HEK293 (cell line): ENCODE results near the gene GNAT1.

Experiments
- CTCF ChIA-PET: fragments of 350-600 bp; formaldehyde crosslinking; extraction: SDS; loops from one replicate; lab custom pipeline; 2021; ENCODE audit warnings: antibody characterized with exemption; lab: Yijun Ruan, JAX
- POLR2A ChIA-PET: fragments of 300-600 bp; formaldehyde crosslinking; extraction: SDS; loops from one replicate; lab custom pipeline; 2020; ENCODE audit warnings: antibody characterized with exemption, inconsistent platforms; lab: Yijun Ruan, JAX
- H3K27ac ChIP-seq: fragments of 200-500 bp; sonication (Bioruptor generic); 2 replicates; pipeline ENCODE4 v1.5.1; 2014; ENCODE audit warnings: low read depth, low read length, control low read depth, inconsistent platforms; ENCODE audit errors: extremely low read depth
- H3K36me3 ChIP-seq, 2 experiments: fragments of 200-500 bp in 1 of 2; sonication (Bioruptor generic) in 1 of 2; 1 replicate in 1 of 2; 2 replicates in 1 of 2; pipeline ENCODE4 v1.5.1; 2014 to 2017; ENCODE audit warnings: inconsistent platforms in 2 of 2, low read length in 2 of 2; ENCODE audit not compliant: control insufficient read depth in 2 of 2, insufficient read depth in 1 of 2
- H3K4me1 ChIP-seq: fragments of 200-500 bp; sonication (Bioruptor generic); 2 replicates; pipeline ENCODE4 v1.5.1; 2014; ENCODE audit warnings: mild to moderate bottlenecking, low read length, inconsistent platforms; ENCODE audit not compliant: control insufficient read depth, insufficient read depth
- H3K4me3 ChIP-seq: 2 replicates; pipeline ENCODE4 v1.5.1; 2011; ENCODE audit warnings: low read depth, mild to moderate bottlenecking, control low read depth, low read length, moderate library complexity
- H3K9me3 ChIP-seq: fragments of 200-500 bp; sonication (Bioruptor generic); 2 replicates; pipeline ENCODE4 v1.5.1; 2014; ENCODE audit warnings: low read depth, low read length, inconsistent platforms; ENCODE audit not compliant: control insufficient read depth, insufficient read depth
- EGR2 ChIP-seq: fragments of 450-650 bp; formaldehyde crosslinking; IDR thresholded peaks from 2 replicates; pipeline ENCODE4 v1.5.1; 2016; ENCODE audit warnings: low read depth, missing biosample characterization, missing genetic modification characterization
- GLI4 ChIP-seq: fragments of 450-650 bp; formaldehyde crosslinking; IDR thresholded peaks from 2 replicates; pipeline ENCODE4 v1.5.1; 2016; ENCODE audit warnings: missing biosample characterization, missing genetic modification characterization
- SETDB1 ChIP-seq: IDR thresholded peaks from one replicate; pipeline ENCODE4 v1.6.1; 2017; ENCODE audit warnings: mild to moderate bottlenecking, low read length, moderate library complexity, mixed read lengths; ENCODE audit not compliant: insufficient read length
- ZNF121 ChIP-seq: fragments of 450-650 bp; formaldehyde crosslinking; IDR thresholded peaks from 2 replicates; pipeline ENCODE4 v1.5.1; 2016; ENCODE audit warnings: missing biosample characterization, missing genetic modification characterization
- ZNF16 ChIP-seq: fragments of 450-650 bp; formaldehyde crosslinking; IDR thresholded peaks from 2 replicates; pipeline ENCODE4 v1.5.1; 2016; ENCODE audit warnings: low read depth, missing biosample characterization, missing genetic modification characterization
- ZNF175 ChIP-seq: fragments of 450-650 bp; formaldehyde crosslinking; IDR thresholded peaks from 2 replicates; pipeline ENCODE4 v1.5.1; 2016; ENCODE audit warnings: missing biosample characterization, missing genetic modification characterization
- ZNF18 ChIP-seq: fragments of 450-650 bp; formaldehyde crosslinking; IDR thresholded peaks from 2 replicates; pipeline ENCODE4 v1.5.1; 2016; ENCODE audit warnings: missing biosample characterization, missing genetic modification characterization
- ZNF311 ChIP-seq: fragments of 450-650 bp; formaldehyde crosslinking; IDR thresholded peaks from 2 replicates; pipeline ENCODE4 v1.5.1; 2017; ENCODE audit warnings: missing biosample characterization, missing genetic modification characterization, borderline replicate concordance
- ZNF335 ChIP-seq: fragments of 450-650 bp; formaldehyde crosslinking; conservative IDR thresholded peaks from 2 replicates; pipeline ENCODE4 v1.5.1; 2016; ENCODE audit warnings: missing biosample characterization, missing genetic modification characterization
- ZNF350 ChIP-seq: fragments of 450-650 bp; formaldehyde crosslinking; IDR thresholded peaks from 2 replicates; pipeline ENCODE4 v1.5.0; 2017; ENCODE audit warnings: missing biosample characterization, mild to moderate bottlenecking, missing genetic modification characterization
- ZNF394 ChIP-seq: fragments of 450-650 bp; formaldehyde crosslinking; IDR thresholded peaks from 2 replicates; pipeline ENCODE4 v1.5.1; 2016; ENCODE audit warnings: missing biosample characterization, missing genetic modification characterization, mild to moderate bottlenecking, moderate library complexity, borderline replicate concordance
- ZNF416 ChIP-seq: fragments of 450-650 bp; formaldehyde crosslinking; IDR thresholded peaks from 2 replicates; pipeline ENCODE4 v1.5.1; 2016; ENCODE audit warnings: missing biosample characterization, missing genetic modification characterization
- ZNF521 ChIP-seq: fragments of 450-650 bp; formaldehyde crosslinking; IDR thresholded peaks from 2 replicates; pipeline ENCODE4 v1.5.1; 2017; ENCODE audit warnings: missing biosample characterization, mild to moderate bottlenecking, missing genetic modification characterization
- ZNF654 ChIP-seq: fragments of 450-650 bp; formaldehyde crosslinking; IDR thresholded peaks from 2 replicates; pipeline ENCODE4 v1.5.1; 2016; ENCODE audit warnings: low read depth, missing biosample characterization, missing genetic modification characterization
- ZNF843 ChIP-seq: fragments of 450-650 bp; formaldehyde crosslinking; IDR thresholded peaks from 2 replicates; pipeline ENCODE4 v1.5.1; 2016; ENCODE audit warnings: missing biosample characterization, missing genetic modification characterization
- ZXDB ChIP-seq: fragments of 450-650 bp; formaldehyde crosslinking; IDR thresholded peaks from 2 replicates; pipeline ENCODE4 v1.5.1; 2016; ENCODE audit warnings: missing biosample characterization, missing genetic modification characterization
- TF ChIP-seq, protein P1 (sequence below): fragments of 450-650 bp; formaldehyde crosslinking; IDR thresholded peaks from 2 replicates; pipeline ENCODE4 v1.5.1; 2016; ENCODE audit warnings: missing biosample characterization, missing genetic modification characterization
- TF ChIP-seq, protein P2 (sequence below): fragments of 450-650 bp; formaldehyde crosslinking; IDR thresholded peaks from 2 replicates; pipeline ENCODE4 v1.5.1; 2016; ENCODE audit warnings: missing biosample characterization, missing genetic modification characterization

The GNAT1 gene

GRCh38 chr3:50182533-50183099, 8.8 kb upstream of the GNAT1 start:
- CTCF ChIA-PET = interaction anchor here (1.3 to 2.6 kb wide), 2 partner anchors 11 to 62 kb away, joined by 3 to 19 read pairs; partner anchors contain the start of gene GNAT1

DNA sequence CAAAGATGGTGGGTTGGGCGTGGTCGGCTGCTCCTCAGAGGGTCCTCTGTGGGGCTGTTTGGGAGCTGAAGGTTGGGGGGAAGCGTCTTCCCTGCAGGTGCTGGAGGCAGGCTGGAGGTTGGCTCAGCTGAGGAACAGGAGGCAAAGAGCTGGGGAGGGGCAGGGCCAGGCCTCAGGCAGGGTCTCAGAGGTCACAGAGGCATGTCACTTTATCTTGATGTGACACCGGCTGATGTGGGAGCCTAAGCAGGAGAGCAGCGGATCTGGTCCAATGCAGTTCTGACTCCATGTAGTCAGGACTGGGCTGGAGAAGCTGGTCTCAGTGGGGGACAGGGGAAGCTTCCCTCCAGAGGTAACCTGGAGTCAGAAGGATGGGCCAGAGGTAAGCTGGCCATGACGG, 7.7 kb upstream of the GNAT1 start:
- no peak for TF ChIP-seq ZNF175
- no peak for TF ChIP-seq ZNF350
- no peak for TF ChIP-seq ZNF121 (tag by site-specific recombination)
- TF ChIP-seq ZNF394 = no peak
- TF ChIP-seq, protein P1, sequence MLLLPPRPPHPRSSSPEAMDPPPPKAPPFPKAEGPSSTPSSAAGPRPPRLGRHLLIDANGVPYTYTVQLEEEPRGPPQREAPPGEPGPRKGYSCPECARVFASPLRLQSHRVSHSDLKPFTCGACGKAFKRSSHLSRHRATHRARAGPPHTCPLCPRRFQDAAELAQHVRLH = no peak
- no peak for TF ChIP-seq ZNF654 (tag by site-specific recombination)
- TF ChIP-seq EGR2 (tag by site-specific recombination) = no peak
- TF ChIP-seq ZNF18 (tag by site-specific recombination) = no peak
- no peak for TF ChIP-seq ZNF521
- TF ChIP-seq SETDB1 = no peak
- Histone ChIP-seq H3K27ac (no peak overlapping the region), H3K9me3 (no peaks in the 10 kb centered on the region), H3K4me3 (no peak overlapping the region), H3K4me1 (no peaks in the 10 kb centered on the region), H3K36me3 (peaks cover 0 to 51% of the 10 kb centered on the region in 2 experiments; a peak in 1 of 3 replicates)
- ChIA-PET CTCF (no interaction called here), POLR2A (no interaction called here)

More at GRCh38 chr3:50182533-50183099, 8.8 kb upstream of the GNAT1 start:
- H3K27ac ChIP-seq = no peak overlapping the region
- no peaks in the 10 kb centered on the region for H3K9me3 ChIP-seq
- TF ChIP-seq GLI4 (tag by site-specific recombination) = no peak
- no peak for TF ChIP-seq ZNF335 (tag by site-specific recombination)
- H3K4me3 ChIP-seq = no peak overlapping the region
- POLR2A ChIA-PET = interaction anchor here (0.5 kb wide), 1 partner anchor 87 kb away, joined by 3 read pairs; no protein-coding TSS in a partner anchor
- H3K4me1 ChIP-seq = no peaks in the 10 kb centered on the region
- peaks cover 0 to 47% of the 10 kb centered on the region in 2 experiments; a peak in 1 of 3 replicates for H3K36me3 ChIP-seq

DNA sequence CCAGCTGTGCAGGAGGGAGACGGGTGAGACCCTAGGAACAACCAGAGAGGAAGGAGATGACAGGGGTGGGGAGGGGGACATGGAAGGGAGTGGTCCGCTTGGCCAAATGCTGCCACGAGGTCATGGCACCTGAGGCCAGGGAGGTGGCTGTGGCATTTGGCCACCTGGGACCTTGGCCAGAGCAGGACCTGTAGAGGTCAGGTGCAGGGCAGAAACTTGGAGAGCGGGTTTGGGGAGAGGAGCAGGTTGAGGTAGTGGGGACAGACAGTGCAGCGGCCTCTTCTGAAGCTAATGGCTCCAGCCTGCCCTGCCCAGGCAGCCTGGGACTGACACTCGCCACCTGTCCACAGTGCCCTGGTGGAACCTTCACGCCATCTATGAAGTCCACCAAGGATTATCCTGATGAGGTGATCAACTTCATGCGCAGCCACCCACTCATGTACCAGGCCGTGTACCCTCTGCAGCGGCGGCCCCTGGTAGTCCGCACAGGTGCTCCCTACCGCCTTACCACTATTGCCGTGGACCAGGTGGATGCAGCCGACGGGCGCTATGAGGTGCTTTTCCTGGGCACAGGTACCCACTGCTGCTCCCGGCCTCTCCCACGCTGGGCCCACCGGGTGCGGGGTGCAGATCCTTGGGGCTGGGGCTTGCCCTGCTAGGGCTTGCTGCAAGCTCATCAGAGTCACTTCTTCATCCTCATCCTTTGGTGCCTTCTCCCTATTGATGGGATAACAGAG, 7.0 kb upstream of the GNAT1 start:
- peaks cover 0 to 51% of the 10 kb centered on the region in 2 experiments; a peak in 1 of 3 replicates for H3K36me3 ChIP-seq
- POLR2A ChIA-PET = no interaction called here

GRCh38 chr3:50185230-50185629, 6.2 kb upstream of the GNAT1 start:
- ChIA-PET POLR2A (no interaction called here), CTCF (interaction anchor here (0.6 to 1.0 kb wide), 2 partner anchors 9 to 86 kb away, joined by 3 read pairs; no protein-coding TSS in a partner anchor)
- Histone ChIP-seq H3K4me3 (no peak overlapping the region), H3K9me3 (no peaks in the 10 kb centered on the region), H3K27ac (no peak overlapping the region), H3K36me3 (peaks cover 0 to 51% of the 10 kb centered on the region in 2 experiments; a peak in 1 of 3 replicates), H3K4me1 (no peaks in the 10 kb centered on the region)
- TF ChIP-seq, protein P2, sequence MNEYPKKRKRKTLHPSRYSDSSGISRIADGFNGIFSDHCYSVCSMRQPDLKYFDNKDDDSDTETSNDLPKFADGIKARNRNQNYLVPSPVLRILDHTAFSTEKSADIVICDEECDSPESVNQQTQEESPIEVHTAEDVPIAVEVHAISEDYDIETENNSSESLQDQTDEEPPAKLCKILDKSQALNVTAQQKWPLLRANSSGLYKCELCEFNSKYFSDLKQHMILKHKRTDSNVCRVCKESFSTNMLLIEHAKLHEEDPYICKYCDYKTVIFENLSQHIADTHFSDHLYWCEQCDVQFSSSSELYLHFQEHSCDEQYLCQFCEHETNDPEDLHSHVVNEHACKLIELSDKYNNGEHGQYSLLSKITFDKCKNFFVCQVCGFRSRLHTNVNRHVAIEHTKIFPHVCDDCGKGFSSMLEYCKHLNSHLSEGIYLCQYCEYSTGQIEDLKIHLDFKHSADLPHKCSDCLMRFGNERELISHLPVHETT (tag by site-specific recombination) = no peak
- TF ChIP-seq ZXDB (tag by site-specific recombination) (no peak), ZNF416 (tag by site-specific recombination) (no peak), ZNF843 (tag by site-specific recombination) (no peak), ZNF311 (no peak)

More for the DNA sequence above, 7.0 kb upstream of the GNAT1 start:
- no peak overlapping the region for H3K4me3 ChIP-seq
- CTCF ChIA-PET = interaction anchor here (1.0 kb wide), 1 partner anchor 10 kb away, joined by 3 read pairs; no protein-coding TSS in a partner anchor
- H3K9me3 ChIP-seq = no peaks in the 10 kb centered on the region
- H3K27ac ChIP-seq = no peak overlapping the region
- TF ChIP-seq ZNF16 (tag by site-specific recombination) = no peak
- H3K4me1 ChIP-seq = no peaks in the 10 kb centered on the region
